ENCODE results near the gene KCNN2. TPM values are rescaled to one million over a fixed set of nuclear protein-coding genes. Genes with fewer than 3 reads are reported as not detected.
A peak's percentile ranks its signal among the peaks of the same experiment; 100 is the strongest.

The KCNN2 gene
- total and polyA plus RNA-seq, 7 donors = 0.31 to 8.2 (median 3.6) TPM; not detected in 2

GRCh38 chr5:114360357-114360756, 1.5 kb upstream of the KCNN2 start:
- 4 to 8% methylated on average over 5 of the region's 5 CpGs for WGBS, 2 donors
- Histone ChIP-seq H3K27me3 (peaks cover 0 to 36% (median 0%) of the 10 kb centered on the region in 3 donors), H3K4me3 (peak overlapping the region; percentile 54 to 79 (median 76)), H3K4me1 (peaks cover 0 to 46% (median 24%) of the 10 kb centered on the region in 4 donors), H3K36me3 (no peaks in the 10 kb centered on the region), H3K27ac (peak overlapping the region in 2 of 4 donors; percentile 81 to 82), H3K9me3 (no peaks in the 10 kb centered on the region)
- no peak for DNase-seq
- intact Hi-C loops (cut with DNase I) = loop anchor here (5.0 kb wide), 1 partner anchor 87 kb away; no protein-coding TSS in a partner anchor
- TF ChIP-seq EP300 (IDR thresholded peaks at IDR 0.05) = no peak
- no peak for TF ChIP-seq POLR2A (IDR thresholded peaks at IDR 0.05)
- no peak for TF ChIP-seq POLR2AphosphoS5 (IDR thresholded peaks at IDR 0.05)
- TF ChIP-seq CTCF (IDR thresholded peaks at IDR 0.05) = no peak

- TF ChIP-seq POLR2AphosphoS5 (IDR thresholded peaks at IDR 0.05) (no peak), CTCF (IDR thresholded peaks at IDR 0.05) (no peak), POLR2A (IDR thresholded peaks at IDR 0.05) (no peak), EP300 (IDR thresholded peaks at IDR 0.05) (no peak)
- Histone ChIP-seq H3K4me1 (peaks cover 0 to 40% (median 24%) of the 10 kb centered on the region in 4 donors), H3K27ac (peak overlapping the region; percentile 56 to 82 (median 78)), H3K27me3 (peaks cover 0 to 36% (median 0%) of the 10 kb centered on the region in 3 donors), H3K4me3 (peak overlapping the region; percentile 54 to 79 (median 76)), H3K36me3 (no peaks in the 10 kb centered on the region), H3K9me3 (no peaks in the 10 kb centered on the region)
- no peak for DNase-seq
- intact Hi-C loops (cut with DNase I) = loop anchor here (5.0 kb wide), 1 partner anchor 86 kb away; no protein-coding TSS in a partner anchor
- 1% methylated on average over 78 of the region's 78 CpGs for WGBS, 2 donors
These were observed 800 bp upstream of the KCNN2 start for GRCh38 chr5:114360816-114361723.

- no peaks in the 10 kb centered on the region for H3K36me3 ChIP-seq
- 1 to 2% methylated on average over 87 of the region's 87 CpGs for WGBS, 2 donors
- H3K4me3 ChIP-seq = peak overlapping the region; percentile 54 to 79 (median 76)
- intact Hi-C loops (cut with DNase I) = loop anchor here (5.0 kb wide), 1 partner anchor 85 kb away; no protein-coding TSS in a partner anchor
- H3K27me3 ChIP-seq = peaks cover 0 to 36% (median 0%) of the 10 kb centered on the region in 3 donors
- DNase-seq = no peak
- TF ChIP-seq POLR2A (IDR thresholded peaks at IDR 0.05) (no peak), CTCF (IDR thresholded peaks at IDR 0.05) (no peak), POLR2AphosphoS5 (IDR thresholded peaks at IDR 0.05) (no peak), EP300 (IDR thresholded peaks at IDR 0.05) (no peak)
- H3K9me3 ChIP-seq = no peaks in the 10 kb centered on the region
- peak overlapping the region; percentile 56 to 82 (median 78) for H3K27ac ChIP-seq
- H3K4me1 ChIP-seq = peaks cover 0 to 40% (median 24%) of the 10 kb centered on the region in 4 donors
These were observed 517 bp downstream of the KCNN2 start for GRCh38 chr5:114362197-114362976.

GRCh38 chr5:114362977-114363761, 1.3 kb downstream of the KCNN2 start:
- WGBS, 2 donors = 2 to 5% methylated on average over 62 of the region's 62 CpGs
- Histone ChIP-seq H3K4me3 (peak overlapping the region; percentile 54 to 79 (median 76)), H3K27me3 (peaks cover 0 to 36% (median 0%) of the 10 kb centered on the region in 3 donors), H3K27ac (peak overlapping the region in 2 of 4 donors; percentile 81 to 82), H3K4me1 (peaks cover 0 to 40% (median 24%) of the 10 kb centered on the region in 4 donors), H3K9me3 (no peaks in the 10 kb centered on the region), H3K36me3 (no peaks in the 10 kb centered on the region)
- intact Hi-C loops (cut with DNase I) = loop anchor here (5.0 kb wide), 1 partner anchor 84 kb away; no protein-coding TSS in a partner anchor
- no peak for DNase-seq
- no peak for TF ChIP-seq POLR2A (IDR thresholded peaks at IDR 0.05)
- no peak for TF ChIP-seq POLR2AphosphoS5 (IDR thresholded peaks at IDR 0.05)
- TF ChIP-seq EP300 (IDR thresholded peaks at IDR 0.05) = no peak
- no peak for TF ChIP-seq CTCF (IDR thresholded peaks at IDR 0.05)

Data from sigmoid colon (tissue), 7 donors.